Stimulated activated CD8-positive, alpha-beta memory T cell treated with anti-CD3 and anti-CD28 coated beads, Interleukin-7, amount 100 ng/mL, for 4 hours (primary cell): ENCODE results near the gene SHLD2.
"Not testable (repeated sequence)": the region's sequence is repeated elsewhere in the genome, so short reads cannot be mapped to it uniquely, and the experiment has no call there.

Experiments
- DNase-seq, 2 donors: peaks; one replicate each; pipeline ENCODE4 v3.0.0-alpha.2; 2020; ENCODE audit warnings: low read depth in 2 of 2

SHLD2 gene

DNA sequence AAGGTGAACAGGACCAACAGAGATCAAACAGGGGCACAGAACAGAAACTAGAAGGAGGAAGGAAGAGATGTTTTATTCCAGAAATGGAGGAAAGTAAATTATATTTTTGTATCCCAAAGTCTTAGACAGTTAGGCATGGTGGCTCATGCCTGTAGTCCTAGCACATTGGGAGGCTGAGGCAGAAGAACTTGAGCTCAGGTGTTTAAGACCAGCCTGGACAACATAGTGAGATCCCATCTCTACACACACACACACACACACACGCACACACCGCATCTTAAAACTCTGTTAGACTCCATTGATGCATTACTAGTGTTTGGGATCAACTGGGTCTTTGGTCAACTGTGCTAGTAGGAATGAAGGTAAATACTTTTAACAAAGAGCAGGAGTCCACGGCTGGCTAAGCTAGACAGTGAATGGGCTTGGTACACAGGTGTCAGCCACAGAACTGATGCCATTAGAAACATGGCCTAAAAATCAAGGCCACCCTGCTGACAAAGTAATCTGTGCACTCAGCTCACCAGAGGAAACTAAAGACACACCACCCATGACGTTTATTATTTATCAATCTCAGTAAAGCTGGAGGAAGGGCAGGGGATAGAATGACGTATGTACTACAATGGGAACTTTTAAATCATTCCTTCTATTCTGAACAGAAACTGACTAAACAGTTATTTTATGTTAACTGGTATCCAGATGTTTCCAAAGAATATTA lies 11.3 kb upstream of the SHLD2 start:
- DNase-seq = not testable (repeated sequence)

DNA sequence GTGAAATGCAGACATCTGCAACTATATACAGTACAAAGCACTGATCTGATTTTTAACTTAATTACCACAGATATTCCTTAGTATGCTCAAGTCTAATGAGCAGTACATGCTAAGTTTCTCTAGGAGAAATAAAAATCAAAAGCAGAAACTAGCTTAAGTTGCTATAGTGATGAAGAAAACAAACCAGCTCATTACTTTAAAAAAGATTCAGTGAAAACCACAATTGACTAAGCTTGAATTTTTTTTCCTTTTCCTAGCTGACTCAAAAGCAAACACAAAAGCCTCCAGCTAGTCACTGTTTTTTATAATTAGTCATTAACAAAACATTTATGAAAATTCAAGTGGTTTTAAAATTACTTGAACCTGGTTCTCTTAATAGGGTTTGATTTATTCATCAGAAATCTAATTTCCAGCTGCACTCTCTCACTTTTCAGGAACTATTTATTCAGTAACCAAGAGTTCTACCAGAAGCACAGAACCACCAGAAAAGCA lies 10.7 kb upstream of the SHLD2 start:
- DNase-seq = not testable (repeated sequence)

- DNase-seq = no peak
These were observed 9.5 kb upstream of the SHLD2 start for GRCh38 chr10:87085537-87085936.

- DNase-seq = no peak
These were observed 5.3 kb upstream of the SHLD2 start for GRCh38 chr10:87089746-87090145.

DNA sequence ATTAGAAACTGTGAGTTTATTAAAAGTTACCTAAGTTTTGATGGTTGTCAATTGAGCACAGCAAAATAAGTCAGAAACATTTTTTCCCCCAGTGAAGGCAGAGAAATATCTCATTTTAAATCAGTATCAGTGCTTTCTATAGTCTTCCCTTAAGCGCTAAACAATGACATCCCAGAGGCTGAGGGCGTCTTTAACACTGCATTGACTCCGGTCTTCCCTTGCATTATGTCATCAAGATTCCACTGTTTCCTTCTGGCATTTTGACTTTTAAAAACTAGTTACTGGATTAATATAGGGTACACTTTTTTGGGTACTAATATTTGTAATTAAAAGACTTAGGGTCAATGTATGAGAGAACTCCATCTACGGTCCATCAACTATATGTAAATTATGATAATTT lies 4.2 kb upstream of the SHLD2 start:
- DNase-seq = no peak

GRCh38 chr10:87092376-87092860 lies 2.6 kb upstream of the SHLD2 start:
- no peak for DNase-seq

GRCh38 chr10:87092861-87093631 lies 2.0 kb upstream of the SHLD2 start:
- no peak for DNase-seq

- DNase-seq = peak; percentile 55 to 62
These were observed 1.2 kb upstream of the SHLD2 start for GRCh38 chr10:87093632-87094372.

DNA sequence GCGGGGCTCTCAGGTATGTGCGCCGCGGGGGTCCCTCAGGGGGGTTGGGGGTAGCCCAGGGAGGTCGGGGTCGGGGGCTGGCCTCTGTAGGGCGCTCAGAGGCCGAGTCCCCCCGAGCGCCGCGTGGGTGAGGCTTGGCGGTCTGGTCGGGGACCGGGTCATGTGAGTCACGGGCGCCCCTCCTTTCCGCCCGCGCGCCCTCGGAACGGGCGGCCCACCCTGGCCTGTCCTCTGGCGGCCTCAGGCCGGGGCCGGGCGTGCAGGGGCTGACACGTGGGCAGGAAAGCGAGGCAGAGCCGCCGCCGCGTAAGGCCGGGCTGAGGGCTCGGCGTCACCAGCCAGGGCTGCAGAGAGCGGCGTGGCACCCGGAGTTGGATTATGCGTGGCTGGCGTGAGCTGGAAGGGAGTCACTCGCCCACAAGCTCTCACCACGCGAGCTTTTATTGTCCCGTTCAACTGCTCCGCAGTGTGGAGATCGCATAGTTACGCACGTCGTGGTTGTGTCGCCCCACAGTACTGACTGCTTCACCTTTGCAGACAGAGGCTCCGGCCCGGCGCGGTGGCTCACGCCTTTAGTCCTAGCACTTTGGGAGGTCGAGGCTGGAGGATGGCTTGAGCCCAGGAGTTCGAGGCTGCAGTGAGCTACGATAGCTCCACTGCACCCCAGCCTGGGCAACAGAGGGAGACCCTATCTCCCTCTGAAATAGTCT lies 385 bp downstream of the SHLD2 start:
- DNase-seq = peak; percentile 58 to 83

DNA sequence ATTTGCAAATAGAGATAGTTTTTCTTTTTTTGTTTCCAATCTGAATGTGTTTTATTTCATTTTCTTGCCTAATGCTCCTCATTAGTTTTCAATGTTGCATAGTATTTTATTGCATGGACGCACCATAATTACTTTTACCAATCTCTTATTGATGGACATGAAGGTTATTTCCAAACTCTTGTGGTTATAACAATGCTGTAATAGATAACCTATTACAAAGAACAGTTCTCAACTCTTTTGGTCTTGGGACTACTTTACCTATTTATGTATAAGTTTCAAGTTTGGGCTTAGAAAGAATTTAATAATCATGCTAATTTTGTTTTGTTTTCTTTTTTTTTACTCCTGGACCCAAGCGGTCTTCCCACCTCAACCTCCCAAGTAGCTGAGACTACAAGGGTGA lies 7.0 kb downstream of the SHLD2 start:
- DNase-seq = no peak

- DNase-seq = not testable (repeated sequence)
These were observed 9.7 kb downstream of the SHLD2 start for GRCh38 chr10:87104727-87105126.

DNA sequence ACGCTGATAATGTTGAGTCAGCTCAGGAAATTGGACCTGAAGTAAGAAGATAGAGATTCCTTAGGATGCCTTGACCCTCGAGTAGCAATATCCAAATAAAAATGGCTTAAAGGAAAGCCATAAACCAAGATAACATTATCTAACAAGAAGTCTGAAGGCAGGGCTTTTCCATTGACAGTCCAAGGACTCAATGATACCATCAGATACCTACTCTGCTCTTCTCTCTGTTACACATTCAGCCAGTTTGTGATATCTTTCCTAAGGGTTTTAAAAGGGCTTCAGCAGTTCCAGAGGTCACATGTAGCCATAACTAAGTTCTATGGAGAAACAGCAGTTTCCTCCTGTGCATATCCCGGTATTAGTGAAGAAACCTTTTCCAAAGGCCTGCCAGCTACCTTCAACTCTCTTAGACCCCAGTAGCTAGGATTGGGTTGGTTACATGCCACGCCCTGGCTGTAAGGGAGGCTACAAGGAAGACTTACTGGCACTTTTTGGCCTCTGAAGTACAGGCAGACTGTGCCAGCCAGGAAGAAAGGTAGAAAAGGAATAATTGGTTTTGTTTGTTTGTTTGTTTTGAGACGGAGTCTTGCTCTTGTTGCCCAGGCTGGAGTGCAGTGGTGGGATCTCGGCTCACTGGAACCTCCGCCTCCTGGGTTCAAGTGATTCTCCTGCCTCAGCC lies 10.6 kb downstream of the SHLD2 start:
- no peak for DNase-seq

DNA sequence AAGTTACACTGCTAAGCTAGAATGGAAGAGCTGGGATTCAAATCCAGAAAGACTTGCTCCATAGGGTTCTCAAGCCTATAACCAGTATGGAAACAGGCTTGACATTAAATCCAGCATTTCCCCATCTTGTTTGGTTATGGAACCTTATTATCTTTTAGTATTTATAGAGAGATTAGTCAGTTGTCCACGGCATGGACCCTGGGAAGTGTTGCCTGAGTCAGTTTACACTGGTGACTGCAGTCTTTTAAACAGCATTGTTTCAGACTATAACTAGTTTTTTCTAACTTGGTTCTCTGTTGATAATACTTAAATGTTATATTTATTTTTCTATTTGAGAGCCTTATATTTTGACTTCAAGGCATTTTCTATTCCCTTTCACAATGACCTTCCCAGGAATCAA lies 23.1 kb downstream of the SHLD2 start:
- DNase-seq = not testable (repeated sequence)

DNA sequence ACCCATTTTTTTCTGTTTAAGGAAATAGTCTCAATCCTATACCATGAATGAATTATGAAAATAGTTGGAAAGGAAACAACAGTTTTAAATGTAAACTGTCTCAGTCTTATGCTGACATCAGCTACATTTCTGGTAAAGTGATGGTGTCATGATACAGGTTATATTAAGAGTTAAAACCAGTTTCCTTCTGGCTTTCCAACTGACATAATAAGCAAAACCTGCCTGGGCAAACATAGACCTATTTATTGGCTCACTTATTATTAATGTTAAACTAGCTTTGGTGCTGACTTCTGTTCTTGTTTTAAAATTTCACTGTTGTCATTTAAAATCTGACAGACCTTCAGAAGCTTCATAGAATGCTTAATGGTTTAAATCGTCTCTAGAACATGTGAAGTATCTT lies 24.0 kb downstream of the SHLD2 start:
- not testable (repeated sequence) for DNase-seq

DNA sequence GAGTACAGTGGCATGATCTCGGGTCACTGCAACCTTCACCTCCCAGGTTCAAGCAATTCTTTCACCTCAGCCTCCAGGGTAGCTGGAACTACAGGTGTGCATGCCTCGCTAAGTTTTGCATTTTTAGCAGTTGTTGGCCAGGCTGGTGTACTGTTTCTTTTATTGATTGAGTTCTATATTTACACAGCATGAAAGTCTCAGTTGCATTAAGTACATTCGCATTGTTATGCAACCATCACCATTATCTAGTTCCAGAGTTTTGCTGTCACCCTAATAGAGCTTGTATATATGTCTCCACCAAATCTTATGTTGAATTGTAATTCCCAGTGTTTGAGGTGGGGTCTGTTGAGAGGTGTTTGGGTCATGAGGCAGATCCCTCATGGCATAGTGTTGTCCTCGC lies 28.3 kb downstream of the SHLD2 start:
- DNase-seq = not testable (repeated sequence)

DNA sequence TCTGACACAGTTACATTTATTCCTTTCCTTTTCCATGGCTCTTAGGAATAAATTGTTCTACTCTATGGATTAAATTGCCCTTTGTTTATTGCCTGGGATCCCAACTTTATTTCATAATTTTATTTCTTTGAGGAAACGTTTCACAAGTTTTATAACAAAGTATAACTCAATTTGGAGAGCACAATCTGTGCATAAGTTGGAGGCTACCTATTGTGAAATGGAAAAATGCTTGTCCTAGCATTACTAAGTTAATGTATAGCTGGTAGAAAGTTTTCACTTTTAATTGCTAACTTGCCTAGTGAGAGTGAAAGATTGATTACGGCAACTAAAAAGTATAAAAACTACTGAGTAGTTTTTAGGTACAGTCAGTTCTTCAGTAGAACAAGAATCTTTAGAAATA lies 32.0 kb downstream of the SHLD2 start:
- DNase-seq = not testable (repeated sequence)

DNA sequence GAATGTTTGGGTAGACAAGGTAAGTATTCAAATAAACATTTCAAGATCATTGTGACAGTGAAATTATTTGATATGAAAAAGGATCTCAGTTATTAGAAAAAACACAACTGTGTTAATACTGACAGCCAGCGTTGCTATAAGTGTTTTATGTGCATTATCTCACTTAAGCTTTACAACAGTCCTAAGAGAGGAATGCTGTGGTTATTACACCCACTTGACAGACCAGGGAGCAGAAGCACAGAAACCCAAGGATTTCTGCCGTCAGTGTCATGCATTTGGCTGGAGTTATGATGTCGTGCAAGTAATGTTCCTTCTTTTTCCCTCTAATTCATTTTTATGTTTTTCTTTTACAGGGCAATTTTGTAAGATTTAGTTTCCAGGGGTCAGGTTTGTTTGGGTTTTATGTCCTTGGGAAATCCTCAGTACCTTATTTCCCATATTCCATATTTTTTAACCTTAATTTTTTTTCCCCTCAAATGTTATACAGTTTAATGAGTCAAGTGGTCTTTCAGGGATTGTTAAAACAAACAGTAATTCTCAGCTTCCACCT lies 32.7 kb downstream of the SHLD2 start:
- not testable (repeated sequence) for DNase-seq

GRCh38 chr10:87132176-87132575 lies 37.2 kb downstream of the SHLD2 start:
- DNase-seq = not testable (repeated sequence)

DNA sequence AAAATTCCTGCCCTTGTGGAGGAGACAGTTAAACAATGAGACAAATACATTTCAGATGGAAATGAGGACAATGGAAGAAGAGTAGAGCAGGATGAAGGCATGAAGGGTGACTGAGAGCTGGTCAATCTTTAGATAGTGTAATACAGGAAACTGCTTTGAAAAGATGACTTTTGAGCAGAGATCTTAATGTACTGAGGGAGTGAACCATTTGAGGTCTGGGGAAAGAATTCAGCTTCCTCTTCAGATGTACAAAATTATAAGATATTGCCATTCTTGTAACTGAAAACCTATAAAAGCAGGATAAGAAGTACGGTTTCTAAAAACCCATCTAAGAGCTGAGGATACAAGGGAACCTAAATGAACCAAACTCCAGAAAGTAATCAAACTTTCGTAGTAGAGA lies 38.9 kb downstream of the SHLD2 start:
- not testable (repeated sequence) for DNase-seq

- DNase-seq = not testable (repeated sequence)
These were observed 39.4 kb downstream of the SHLD2 start for GRCh38 chr10:87134440-87134839.

- DNase-seq = not testable (repeated sequence)
These were observed 42.5 kb downstream of the SHLD2 start for GRCh38 chr10:87137478-87137877.
